CD4-positive, alpha-beta T cell treated with Interleukin-15 for 1 hour (primary cell): Measurements from ENCODE around the gene GSTM1.
A peak's percentile ranks its signal among the peaks of the same experiment; 100 is the strongest.

Source experiments
- DNase-seq: peaks from one replicate; pipeline ENCODE4 v3.0.0-alpha.2; 2020

Gene GSTM1

GRCh38 chr1:109732390-109732881, 44.8 kb downstream of the GSTM1 start:
- DNase-seq: no peak

- no peak for DNase-seq
Measured at GRCh38 chr1:109733236-109733870, 45.7 kb downstream of the GSTM1 start.

- peak; percentile 87 for DNase-seq
Measured at GRCh38 chr1:109739738-109740614, 52.4 kb downstream of the GSTM1 start.

GRCh38 chr1:109740615-109741373, 53.2 kb downstream of the GSTM1 start, which contains the start of gene GSTM3:
GSTM3 (minus strand) TSS chr1:109741038; CDS start chr1:109740287, 751 bp downstream.
- no peak for DNase-seq
